Islet of Langerhans (tissue), 1 donor: ENCODE data around the gene ZNF544.

Experiments used
- FAIRE-seq: peaks from one replicate; lab custom pipeline; 2011; peaks lifted over from hg19 to GRCh38; lab: Jason Lieb, UNC

Gene ZNF544

GRCh38 chr19:58228585-58229254, at the start of gene ZNF544:
Gene ZNF544, plus strand, starts transcription at chr19:58228914. Its CDS starts 15,110 bp downstream, at chr19:58244024.
- no peak for FAIRE-seq

GRCh38 chr19:58181902-58182576, 46.7 kb upstream of the ZNF544 start:
- FAIRE-seq, result no peak

GRCh38 chr19:58182577-58182988, 46.1 kb upstream of the ZNF544 start:
- no peak for FAIRE-seq

GRCh38 chr19:58182989-58183816, 45.5 kb upstream of the ZNF544 start, which contains the start of gene ZNF274:
Gene ZNF274, plus strand, starts transcription at chr19:58183061. Its CDS starts 905 bp downstream, at chr19:58183966.
- no peak for FAIRE-seq

- FAIRE-seq, result no peak
Observed at GRCh38 chr19:58183817-58184215, 44.9 kb upstream of the ZNF544 start.

- no peak for FAIRE-seq
Observed at GRCh38 chr19:58196901-58197616, 31.7 kb upstream of the ZNF544 start.

- no peak for FAIRE-seq
Observed at GRCh38 chr19:58203814-58204475, 24.8 kb upstream of the ZNF544 start.

- FAIRE-seq, result no peak
Observed at GRCh38 chr19:58204566-58204965, 24.1 kb upstream of the ZNF544 start.

- FAIRE-seq, result no peak
Observed at GRCh38 chr19:58209577-58209976, 19.1 kb upstream of the ZNF544 start.

- no peak for FAIRE-seq
Observed at GRCh38 chr19:58212336-58213074, 16.2 kb upstream of the ZNF544 start.

GRCh38 chr19:58213075-58213369, 15.7 kb upstream of the ZNF544 start:
- no peak for FAIRE-seq

GRCh38 chr19:58217069-58217481, 11.6 kb upstream of the ZNF544 start:
- FAIRE-seq, result no peak

GRCh38 chr19:58217607-58218391, 10.9 kb upstream of the ZNF544 start:
- no peak for FAIRE-seq

GRCh38 chr19:58218899-58219298, 9.8 kb upstream of the ZNF544 start:
- no peak for FAIRE-seq

GRCh38 chr19:58227964-58228584, 640 bp upstream of the ZNF544 start:
- FAIRE-seq, result no peak

GRCh38 chr19:58229255-58229639, 533 bp downstream of the ZNF544 start:
- FAIRE-seq, result no peak

- no peak for FAIRE-seq
Observed at GRCh38 chr19:58237324-58237723, 8.6 kb downstream of the ZNF544 start.

- FAIRE-seq, result no peak
Observed at GRCh38 chr19:58243351-58243750, 14.6 kb downstream of the ZNF544 start.

- no peak for FAIRE-seq
Observed at GRCh38 chr19:58248886-58249285, 20.2 kb downstream of the ZNF544 start.

GRCh38 chr19:58252102-58252685, 23.5 kb downstream of the ZNF544 start:
- FAIRE-seq, result no peak
